ENCODE measurements around the gene ICA1L. TPM values are rescaled to one million over a fixed set of nuclear protein-coding genes. Genes with fewer than 3 reads are reported as not detected.

The ICA1L gene
- total RNA-seq, 1 experiment from 2014 or later: 5.5 TPM

- H3K27ac Mint-ChIP-seq (ENCODE audit: unreplicated experiment): no peak overlapping the region
- 0 out of 2 replicates have a peak, but pooled peaks cover 6% of the 10 kb centered on the region for H3K4me1 ChIP-seq
- H3K27me3 Mint-ChIP-seq (ENCODE audit: insufficient read depth, unreplicated experiment): no peaks in the 10 kb centered on the region
- H3K36me3 Mint-ChIP-seq (ENCODE audit: insufficient read depth, unreplicated experiment): no peaks in the 10 kb centered on the region
- TF ChIP-seq CTCF (IDR thresholded peaks at IDR 0.05; ENCODE audit: insufficient read depth in 1 of 2, low read depth in 1 of 2, low read length in 1 of 2, severe bottlenecking in 1 of 2, unreplicated experiment in 1 of 2): no peak
- H3K4me3 Mint-ChIP-seq (ENCODE audit: unreplicated experiment): no peak overlapping the region
- no peaks in the 10 kb centered on the region for H3K4me1 Mint-ChIP-seq (ENCODE audit: low read depth, unreplicated experiment)
- H3K9me3 Mint-ChIP-seq (ENCODE audit: unreplicated experiment): no peaks in the 10 kb centered on the region
- H3K9me3 ChIP-seq: no peaks in the 10 kb centered on the region
- intact Hi-C loops (cut with micrococcal nuclease; ENCODE audit: unreplicated experiment): no loop called here
- no peaks in the 10 kb centered on the region for H3K36me3 ChIP-seq (ENCODE audit: control insufficient read depth, insufficient read depth, low read length)
- POLR2A ChIA-PET: no interaction called here
- no peaks in the 10 kb centered on the region for H3K27me3 ChIP-seq (replicated peaks; ENCODE audit: control insufficient read depth, insufficient read depth, low read length)
- CTCF ChIA-PET: no interaction called here
- DNase-seq: no peak
- H3K4me3 ChIP-seq (ENCODE audit: low read depth, low read length): no peak overlapping the region
- no TSS peak for BruUV-seq (replicated peaks)
Measured at GRCh38 chr2:202749477-202749876, 122.1 kb downstream of the ICA1L start.

- Mint-ChIP-seq H3K36me3 (ENCODE audit: insufficient read depth, unreplicated experiment) (no peaks in the 10 kb centered on the region), H3K4me1 (ENCODE audit: low read depth, unreplicated experiment) (no peaks in the 10 kb centered on the region), H3K4me3 (ENCODE audit: unreplicated experiment) (no peak overlapping the region), H3K9me3 (ENCODE audit: unreplicated experiment) (peaks cover 15% of the 10 kb centered on the region), H3K27ac (ENCODE audit: unreplicated experiment) (no peak overlapping the region), H3K27me3 (ENCODE audit: insufficient read depth, unreplicated experiment) (no peaks in the 10 kb centered on the region)
- ChIA-PET CTCF (no interaction called here), POLR2A (no interaction called here)
- peaks cover 7% of the 10 kb centered on the region; the same call in 1 of the 2 replicates for H3K9me3 ChIP-seq
- DNase-seq: no peak
- no peaks in the 10 kb centered on the region for H3K4me1 ChIP-seq
- H3K36me3 ChIP-seq (ENCODE audit: control insufficient read depth, insufficient read depth, low read length): no peaks in the 10 kb centered on the region
- H3K27me3 ChIP-seq (replicated peaks; ENCODE audit: control insufficient read depth, insufficient read depth, low read length): no peaks in the 10 kb centered on the region
- no peak overlapping the region for H3K4me3 ChIP-seq (ENCODE audit: low read depth, low read length)
- no TSS peak for BruUV-seq (replicated peaks)
- no peak for TF ChIP-seq CTCF (IDR thresholded peaks at IDR 0.05; ENCODE audit: insufficient read depth in 1 of 2, low read depth in 1 of 2, low read length in 1 of 2, severe bottlenecking in 1 of 2, unreplicated experiment in 1 of 2)
- intact Hi-C loops (cut with micrococcal nuclease; ENCODE audit: unreplicated experiment): no loop called here
Measured at GRCh38 chr2:202743613-202744012, 128.0 kb downstream of the ICA1L start.

- Mint-ChIP-seq H3K4me1 (ENCODE audit: low read depth, unreplicated experiment) (no peaks in the 10 kb centered on the region), H3K27ac (ENCODE audit: unreplicated experiment) (no peak overlapping the region), H3K4me3 (ENCODE audit: unreplicated experiment) (no peak overlapping the region), H3K9me3 (ENCODE audit: unreplicated experiment) (peaks cover 16% of the 10 kb centered on the region), H3K27me3 (ENCODE audit: insufficient read depth, unreplicated experiment) (no peaks in the 10 kb centered on the region), H3K36me3 (ENCODE audit: insufficient read depth, unreplicated experiment) (no peaks in the 10 kb centered on the region)
- Histone ChIP-seq H3K36me3 (ENCODE audit: control insufficient read depth, insufficient read depth, low read length) (no peaks in the 10 kb centered on the region; the same call in 1 of the 2 replicates), H3K4me3 (ENCODE audit: low read depth, low read length) (no peak overlapping the region), H3K27me3 (replicated peaks; ENCODE audit: control insufficient read depth, insufficient read depth, low read length) (no peaks in the 10 kb centered on the region), H3K9me3 (no peaks in the 10 kb centered on the region; the same call in 1 of the 2 replicates), H3K4me1 (no peaks in the 10 kb centered on the region)
- no peak for DNase-seq
- ChIA-PET POLR2A (no interaction called here), CTCF (no interaction called here)
- no TSS peak for BruUV-seq (replicated peaks)
- TF ChIP-seq CTCF (IDR thresholded peaks at IDR 0.05; ENCODE audit: insufficient read depth in 1 of 2, low read depth in 1 of 2, low read length in 1 of 2, severe bottlenecking in 1 of 2, unreplicated experiment in 1 of 2): no peak
- intact Hi-C loops (cut with micrococcal nuclease; ENCODE audit: unreplicated experiment): no loop called here
Measured at GRCh38 chr2:202736826-202737225, 134.7 kb downstream of the ICA1L start.

Data from Caco-2 (cell line).